ENCODE measurements around the gene POMT1.

The POMT1 gene

DNA sequence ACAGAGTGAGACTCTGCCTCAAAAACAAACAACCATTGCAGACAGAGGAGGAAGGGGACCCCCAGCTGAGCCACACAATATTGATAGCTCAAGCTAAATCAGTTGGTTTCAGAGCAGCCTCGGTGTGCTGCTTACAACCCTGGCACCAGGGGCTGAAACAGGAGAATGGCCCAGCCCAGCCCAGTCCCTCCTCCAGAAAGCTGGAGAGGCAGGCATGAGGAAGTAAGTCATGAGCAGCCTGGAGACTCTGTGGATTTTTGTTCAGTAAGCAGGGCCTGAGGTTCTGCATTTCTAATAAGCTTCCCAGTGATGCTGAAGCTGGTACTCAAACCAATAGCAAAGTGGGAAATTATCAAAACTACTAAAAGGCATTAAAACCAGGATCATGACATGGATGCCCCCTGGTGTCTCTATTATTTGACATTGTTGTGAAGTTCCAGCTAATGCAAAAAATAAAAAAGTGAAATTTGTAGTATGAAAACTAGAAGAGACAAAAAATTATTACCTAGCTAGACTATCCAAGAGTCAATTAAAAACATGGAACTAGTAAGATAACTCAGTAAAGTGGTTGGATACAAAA lies 56.8 kb downstream of the POMT1 start:
- TF ChIP-seq GATA2 (IDR thresholded peaks at IDR 0.05; ENCODE audit: low read depth, low read length) (no peak), GATA3 (IDR thresholded peaks at IDR 0.05; ENCODE audit: low read depth, low read length) (no peak)

DNA sequence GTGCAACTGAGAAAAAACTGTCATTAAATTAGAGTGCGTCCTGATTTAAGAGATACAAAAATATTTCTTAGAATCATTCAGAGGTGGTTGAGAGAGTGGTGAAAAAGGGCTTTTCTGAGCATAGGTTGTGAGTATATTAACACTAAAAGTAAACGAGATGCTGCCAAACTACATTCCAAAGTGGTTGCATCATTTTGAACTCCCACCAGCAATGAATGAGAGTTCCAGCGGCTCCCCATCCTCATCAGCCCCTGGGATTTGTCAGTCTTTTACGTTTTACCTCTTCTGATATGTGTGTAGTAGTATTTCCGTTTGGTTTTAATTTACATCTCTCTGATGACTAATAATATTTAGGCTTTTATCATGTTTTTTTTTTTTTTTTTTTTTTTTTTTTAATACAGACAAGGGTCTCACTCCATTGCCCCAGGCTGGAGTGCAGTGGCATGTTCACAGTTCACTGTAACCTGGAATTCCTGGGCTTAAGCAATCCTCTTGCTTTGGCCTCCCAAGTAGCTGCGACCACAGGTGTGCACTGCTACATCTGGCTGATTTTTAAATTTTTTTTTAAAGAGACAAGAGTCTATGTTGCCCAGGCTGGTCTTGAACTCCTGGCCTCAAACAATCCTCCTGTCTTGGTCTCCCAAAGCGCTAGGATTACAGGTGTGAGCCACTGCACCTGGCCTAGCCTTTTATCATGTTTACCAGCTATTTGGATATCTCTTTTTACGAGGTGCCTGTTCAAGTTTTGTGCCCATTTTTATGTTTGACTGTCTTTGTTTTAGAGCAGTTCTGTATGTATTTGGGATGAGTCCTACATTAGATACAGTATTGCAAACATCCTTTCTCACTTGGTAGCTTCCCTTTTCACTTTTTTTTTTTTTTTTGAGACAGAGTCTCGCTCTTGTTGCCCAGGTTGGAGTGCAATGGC lies 59.6 kb downstream of the POMT1 start:
- TF ChIP-seq GATA2 (IDR thresholded peaks at IDR 0.05; ENCODE audit: low read depth, low read length), result no peak
- TF ChIP-seq GATA3 (IDR thresholded peaks at IDR 0.05; ENCODE audit: low read depth, low read length), result no peak

DNA sequence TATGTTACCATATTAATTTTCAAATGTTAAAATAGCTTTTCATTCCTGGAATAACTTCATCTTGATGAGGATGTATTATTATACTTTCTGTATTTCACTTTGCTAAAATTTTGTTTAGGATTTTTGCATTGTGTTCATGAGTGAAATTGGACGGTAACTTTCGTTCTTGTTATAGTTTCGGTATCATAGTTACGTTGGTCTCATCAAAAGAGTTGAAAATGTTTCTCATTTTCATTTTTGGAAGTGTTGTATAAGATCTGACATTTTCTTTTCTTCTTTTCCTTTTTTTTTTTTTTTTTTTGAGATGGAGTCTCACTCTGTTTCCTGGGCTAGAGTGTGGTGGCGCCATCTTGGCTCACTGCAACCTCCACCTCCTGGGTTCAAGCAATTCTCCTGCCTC lies 62.7 kb downstream of the POMT1 start:
- TF ChIP-seq GATA2 (IDR thresholded peaks at IDR 0.05; ENCODE audit: low read depth, low read length) (no peak), GATA3 (IDR thresholded peaks at IDR 0.05; ENCODE audit: low read depth, low read length) (no peak)

DNA sequence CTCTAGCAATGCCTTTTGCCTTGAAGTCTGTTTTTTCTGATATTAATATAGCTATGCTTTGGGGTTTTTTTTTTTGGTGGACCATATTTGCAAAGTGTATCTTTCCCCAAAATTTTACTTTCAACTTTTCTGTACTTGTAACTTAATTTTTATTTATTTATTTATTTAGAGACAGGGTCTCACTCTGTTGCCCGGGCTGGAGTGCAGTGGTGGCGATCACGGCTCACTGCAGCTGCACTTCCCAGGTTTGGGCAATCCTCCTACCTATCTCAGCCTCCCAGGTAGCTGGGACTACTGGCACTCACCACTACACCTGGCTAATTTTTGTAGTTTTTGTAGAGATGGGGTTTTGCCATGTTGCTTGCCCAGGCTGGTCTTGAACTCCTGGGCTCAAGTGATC lies 63.4 kb downstream of the POMT1 start:
- TF ChIP-seq GATA2 (IDR thresholded peaks at IDR 0.05; ENCODE audit: low read depth, low read length) (no peak), GATA3 (IDR thresholded peaks at IDR 0.05; ENCODE audit: low read depth, low read length) (no peak)

DNA sequence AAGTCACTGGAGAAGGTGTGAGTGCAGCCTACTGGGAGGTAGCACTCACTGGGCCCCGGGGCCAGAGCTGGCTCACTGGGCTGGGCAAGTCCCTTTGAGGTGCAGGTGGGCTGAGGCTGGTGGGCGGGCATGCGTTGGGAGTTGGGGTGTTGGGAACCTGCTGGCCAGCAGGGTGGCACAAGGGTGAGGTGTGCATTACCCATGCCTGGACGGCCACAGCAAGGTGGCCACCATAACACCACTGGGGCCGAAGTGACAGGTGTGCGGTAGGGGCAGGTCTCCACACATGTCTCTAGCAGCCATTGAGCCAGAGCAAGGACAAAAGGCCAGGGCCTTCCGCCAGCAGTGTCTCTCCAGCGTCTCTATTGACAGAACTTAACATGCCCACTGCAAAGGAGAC lies 65.2 kb downstream of the POMT1 start:
- TF ChIP-seq GATA3 (IDR thresholded peaks at IDR 0.05; ENCODE audit: low read depth, low read length) (no peak), GATA2 (IDR thresholded peaks at IDR 0.05; ENCODE audit: low read depth, low read length) (no peak)
